ENCODE results near the gene CD46. TPM values are rescaled to one million over a fixed set of nuclear protein-coding genes. Genes with fewer than 3 reads are reported as not detected.

The CD46 gene
- polyA plus RNA-seq, 1 donor from 2014 or later, result 393 TPM

DNA sequence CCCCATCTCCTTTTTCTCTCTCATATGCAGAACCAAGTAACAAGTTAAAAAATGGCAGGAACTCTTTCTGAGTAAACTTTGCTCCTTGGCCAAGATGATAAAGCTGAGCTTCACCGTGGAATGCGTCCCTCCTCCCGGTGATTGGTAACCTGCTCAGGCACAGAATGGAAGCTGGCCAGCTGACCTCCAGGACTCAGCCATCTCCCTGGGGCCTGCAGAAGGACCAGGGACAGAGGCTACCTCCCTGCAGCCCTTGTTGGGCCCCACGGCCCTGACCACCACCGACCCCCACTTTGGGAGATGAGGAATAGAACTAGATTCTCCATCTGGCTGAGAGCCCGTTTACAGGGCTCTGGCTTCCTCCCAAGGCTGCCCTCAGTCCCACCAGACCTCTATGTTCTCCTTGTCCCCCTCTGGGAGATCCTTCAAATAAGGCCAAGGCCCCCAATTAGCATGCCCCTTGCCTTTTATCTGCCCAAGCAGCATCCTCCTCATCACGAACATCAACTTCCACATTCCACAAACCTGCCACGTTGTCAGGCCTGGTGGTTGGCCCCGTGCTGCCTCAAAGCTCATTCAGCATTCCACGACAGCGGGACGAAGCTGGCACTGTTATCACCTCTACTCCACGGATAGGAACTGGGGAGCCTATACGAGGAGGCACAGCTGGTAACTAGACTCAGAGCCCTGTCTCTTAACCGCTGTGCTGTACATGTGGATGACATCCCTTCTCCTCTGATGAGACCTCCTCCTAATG, 84.9 kb downstream of the CD46 start:
- H3K36me3 ChIP-seq (ENCODE audit: insufficient read depth, low read length), result no peaks in the 10 kb centered on the region
- no peak overlapping the region for H3K9ac ChIP-seq (ENCODE audit: low read length)
- no peaks in the 10 kb centered on the region for H3F3A ChIP-seq (ENCODE audit: insufficient read depth, low read length, poor library complexity, severe bottlenecking)
- H3K9me2 ChIP-seq (ENCODE audit: insufficient read depth, low read length), result no peaks in the 10 kb centered on the region
- H3K27ac ChIP-seq (ENCODE audit: low read length), result no peak overlapping the region
- no peaks in the 10 kb centered on the region for H4K20me1 ChIP-seq (ENCODE audit: insufficient read depth)
- H3K4me2 ChIP-seq (ENCODE audit: low read length), result no peak overlapping the region
- no peaks in the 10 kb centered on the region for H3K27me3 ChIP-seq (ENCODE audit: insufficient read depth, low read depth, low read length)
- H3K9me3 ChIP-seq (ENCODE audit: low read length), result no peaks in the 10 kb centered on the region
- H2AFZ ChIP-seq (ENCODE audit: low read depth, low read length), result no peak overlapping the region
- H3K79me2 ChIP-seq (replicated peaks; ENCODE audit: insufficient read depth, low read length), result no peaks in the 10 kb centered on the region
- H3K4me3 ChIP-seq (ENCODE audit: low read length), result no peak overlapping the region
- no peak for TF ChIP-seq MXI1 (conservative IDR thresholded peaks at IDR 0.05; ENCODE audit: poor library complexity, severe bottlenecking)
- TF ChIP-seq RAD21 (conservative IDR thresholded peaks at IDR 0.05), result no peak
- TF ChIP-seq SMC3 (conservative IDR thresholded peaks at IDR 0.05; ENCODE audit: poor library complexity), result no peak
- TF ChIP-seq TAF1 (IDR thresholded peaks at IDR 0.05; ENCODE audit: low read depth), result no peak
- no peak for TF ChIP-seq EZH2 (IDR thresholded peaks at IDR 0.05; ENCODE audit: borderline replicate concordance, insufficient read depth, low read length, poor library complexity, severe bottlenecking)

DNA sequence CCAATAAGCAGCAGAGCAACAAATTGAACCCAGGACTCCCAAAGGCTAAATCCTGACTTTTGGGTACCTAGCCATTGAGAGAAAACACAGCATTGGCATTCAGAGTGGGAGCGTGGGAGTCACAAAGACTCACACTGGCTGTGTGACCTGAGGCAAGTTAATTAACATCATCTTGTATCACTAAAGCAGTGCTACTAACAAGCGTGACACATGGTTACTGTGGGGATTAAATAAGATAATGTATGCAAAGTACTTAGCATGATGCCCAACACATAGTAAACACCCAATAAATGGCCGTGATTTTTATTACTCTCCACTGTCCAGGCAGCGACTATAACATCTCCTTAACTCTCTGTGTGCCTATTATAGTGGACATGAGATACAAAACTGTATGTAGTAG, 85.8 kb downstream of the CD46 start:
- TF ChIP-seq RAD21 (conservative IDR thresholded peaks at IDR 0.05) (no peak), TAF1 (IDR thresholded peaks at IDR 0.05; ENCODE audit: low read depth) (no peak), SMC3 (conservative IDR thresholded peaks at IDR 0.05; ENCODE audit: poor library complexity) (no peak), EZH2 (IDR thresholded peaks at IDR 0.05; ENCODE audit: borderline replicate concordance, insufficient read depth, low read length, poor library complexity, severe bottlenecking) (no peak), MXI1 (conservative IDR thresholded peaks at IDR 0.05; ENCODE audit: poor library complexity, severe bottlenecking) (no peak), POLR2AphosphoS5 (IDR thresholded peaks at IDR 0.05) (no peak), EP300 (conservative IDR thresholded peaks at IDR 0.05; ENCODE audit: poor library complexity, severe bottlenecking) (no peak)
- TF ChIP-seq, protein P1, sequence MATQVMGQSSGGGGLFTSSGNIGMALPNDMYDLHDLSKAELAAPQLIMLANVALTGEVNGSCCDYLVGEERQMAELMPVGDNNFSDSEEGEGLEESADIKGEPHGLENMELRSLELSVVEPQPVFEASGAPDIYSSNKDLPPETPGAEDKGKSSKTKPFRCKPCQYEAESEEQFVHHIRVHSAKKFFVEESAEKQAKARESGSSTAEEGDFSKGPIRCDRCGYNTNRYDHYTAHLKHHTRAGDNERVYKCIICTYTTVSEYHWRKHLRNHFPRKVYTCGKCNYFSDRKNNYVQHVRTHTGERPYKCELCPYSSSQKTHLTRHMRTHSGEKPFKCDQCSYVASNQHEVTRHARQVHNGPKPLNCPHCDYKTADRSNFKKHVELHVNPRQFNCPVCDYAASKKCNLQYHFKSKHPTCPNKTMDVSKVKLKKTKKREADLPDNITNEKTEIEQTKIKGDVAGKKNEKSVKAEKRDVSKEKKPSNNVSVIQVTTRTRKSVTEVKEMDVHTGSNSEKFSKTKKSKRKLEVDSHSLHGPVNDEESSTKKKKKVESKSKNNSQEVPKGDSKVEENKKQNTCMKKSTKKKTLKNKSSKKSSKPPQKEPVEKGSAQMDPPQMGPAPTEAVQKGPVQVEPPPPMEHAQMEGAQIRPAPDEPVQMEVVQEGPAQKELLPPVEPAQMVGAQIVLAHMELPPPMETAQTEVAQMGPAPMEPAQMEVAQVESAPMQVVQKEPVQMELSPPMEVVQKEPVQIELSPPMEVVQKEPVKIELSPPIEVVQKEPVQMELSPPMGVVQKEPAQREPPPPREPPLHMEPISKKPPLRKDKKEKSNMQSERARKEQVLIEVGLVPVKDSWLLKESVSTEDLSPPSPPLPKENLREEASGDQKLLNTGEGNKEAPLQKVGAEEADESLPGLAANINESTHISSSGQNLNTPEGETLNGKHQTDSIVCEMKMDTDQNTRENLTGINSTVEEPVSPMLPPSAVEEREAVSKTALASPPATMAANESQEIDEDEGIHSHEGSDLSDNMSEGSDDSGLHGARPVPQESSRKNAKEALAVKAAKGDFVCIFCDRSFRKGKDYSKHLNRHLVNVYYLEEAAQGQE (IDR thresholded peaks at IDR 0.05; ENCODE audit: borderline replicate concordance), result no peak
- TF ChIP-seq, protein P2, sequence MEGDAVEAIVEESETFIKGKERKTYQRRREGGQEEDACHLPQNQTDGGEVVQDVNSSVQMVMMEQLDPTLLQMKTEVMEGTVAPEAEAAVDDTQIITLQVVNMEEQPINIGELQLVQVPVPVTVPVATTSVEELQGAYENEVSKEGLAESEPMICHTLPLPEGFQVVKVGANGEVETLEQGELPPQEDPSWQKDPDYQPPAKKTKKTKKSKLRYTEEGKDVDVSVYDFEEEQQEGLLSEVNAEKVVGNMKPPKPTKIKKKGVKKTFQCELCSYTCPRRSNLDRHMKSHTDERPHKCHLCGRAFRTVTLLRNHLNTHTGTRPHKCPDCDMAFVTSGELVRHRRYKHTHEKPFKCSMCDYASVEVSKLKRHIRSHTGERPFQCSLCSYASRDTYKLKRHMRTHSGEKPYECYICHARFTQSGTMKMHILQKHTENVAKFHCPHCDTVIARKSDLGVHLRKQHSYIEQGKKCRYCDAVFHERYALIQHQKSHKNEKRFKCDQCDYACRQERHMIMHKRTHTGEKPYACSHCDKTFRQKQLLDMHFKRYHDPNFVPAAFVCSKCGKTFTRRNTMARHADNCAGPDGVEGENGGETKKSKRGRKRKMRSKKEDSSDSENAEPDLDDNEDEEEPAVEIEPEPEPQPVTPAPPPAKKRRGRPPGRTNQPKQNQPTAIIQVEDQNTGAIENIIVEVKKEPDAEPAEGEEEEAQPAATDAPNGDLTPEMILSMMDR (IDR thresholded peaks at IDR 0.05; ENCODE audit: poor library complexity, severe bottlenecking), result no peak
- Histone ChIP-seq H3K4me2 (ENCODE audit: low read length) (no peak overlapping the region), H3F3A (ENCODE audit: insufficient read depth, low read length, poor library complexity, severe bottlenecking) (no peaks in the 10 kb centered on the region), H3K27ac (ENCODE audit: low read length) (no peak overlapping the region), H2AFZ (ENCODE audit: low read depth, low read length) (no peak overlapping the region), H3K4me3 (ENCODE audit: low read length) (no peak overlapping the region), H3K9ac (ENCODE audit: low read length) (no peak overlapping the region), H3K9me2 (ENCODE audit: insufficient read depth, low read length) (no peaks in the 10 kb centered on the region), H3K27me3 (ENCODE audit: insufficient read depth, low read depth, low read length) (no peaks in the 10 kb centered on the region), H3K79me2 (replicated peaks; ENCODE audit: insufficient read depth, low read length) (no peaks in the 10 kb centered on the region), H4K20me1 (ENCODE audit: insufficient read depth) (no peaks in the 10 kb centered on the region), H3K36me3 (ENCODE audit: insufficient read depth, low read length) (no peaks in the 10 kb centered on the region), H3K9me3 (ENCODE audit: low read length) (no peaks in the 10 kb centered on the region)

Measured in neural cell (in vitro differentiated cells).